WERI-Rb-1 (cell line): ENCODE data around the gene ADCY2.

Experiments
- DNase-seq: peaks from one replicate; pipeline ENCODE4 v3.0.0-alpha.2; 2020
- H3K27ac ChIP-seq: fragments of 250-450 bp; sonication (Bioruptor Pico); 2 replicates; pipeline ENCODE4 v1.5.1; 2020; ENCODE audit warnings: mild to moderate bottlenecking, moderate library complexity
- H3K27me3 ChIP-seq: fragments of 250-450 bp; sonication (Bioruptor Pico); 2 replicates; pipeline ENCODE4 v1.5.1; 2021; ENCODE audit warnings: mild to moderate bottlenecking, low read depth, moderate library complexity; ENCODE audit not compliant: insufficient read depth, severe bottlenecking
- H3K36me3 ChIP-seq: fragments of 250-450 bp; sonication (Bioruptor Pico); 2 replicates; pipeline ENCODE4 v1.5.1; 2020; ENCODE audit warnings: mild to moderate bottlenecking, moderate library complexity
- H3K4me3 ChIP-seq: 2 replicates; pipeline ENCODE4 v1.5.1; 2011; ENCODE audit warnings: low read depth, mild to moderate bottlenecking, control low read depth, low read length
- H3K9me3 ChIP-seq: fragments of 250-450 bp; sonication (Bioruptor Pico); 2 replicates; pipeline ENCODE4 v1.5.1; 2021; ENCODE audit warnings: mild to moderate bottlenecking, moderate library complexity; ENCODE audit not compliant: severe bottlenecking
- CTCF ChIP-seq: IDR thresholded peaks from 2 replicates; pipeline ENCODE4 v1.5.1; 2011; ENCODE audit warnings: low read depth, mild to moderate bottlenecking, control low read depth, inconsistent platforms, low read length

ADCY2 gene

DNA sequence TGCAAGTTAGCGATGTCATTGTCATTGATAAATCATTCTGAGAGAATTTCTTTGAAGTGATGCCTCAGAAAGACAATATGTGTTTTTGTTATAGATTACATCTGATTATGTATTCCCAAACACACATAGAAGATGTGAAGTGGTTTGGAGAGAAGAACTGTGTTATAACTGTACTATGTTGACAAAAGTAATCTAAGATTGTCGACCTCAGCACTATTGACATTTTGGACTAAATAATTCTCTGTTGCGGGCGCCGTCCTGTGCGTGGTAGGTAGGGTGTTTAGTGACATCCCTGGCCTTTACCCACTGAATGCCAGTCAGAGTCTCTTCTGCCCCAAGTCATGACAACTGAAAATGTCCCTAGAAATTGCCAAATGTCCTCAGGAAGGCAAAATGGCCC is 377.2 kb downstream of the ADCY2 start:
- no peaks in the 10 kb centered on the region for H3K9me3 ChIP-seq
- no peak for TF ChIP-seq CTCF
- no peak overlapping the region for H3K27ac ChIP-seq
- peaks cover 49% of the 10 kb centered on the region for H3K36me3 ChIP-seq
- H3K4me3 ChIP-seq, result no peak overlapping the region
- H3K27me3 ChIP-seq, result no peaks in the 10 kb centered on the region
- no peak for DNase-seq

- DNase-seq, result no peak
- no peak for TF ChIP-seq CTCF
- no peak overlapping the region for H3K4me3 ChIP-seq
Measured at GRCh38 chr5:7776442-7776841, 380.5 kb downstream of the ADCY2 start.

DNA sequence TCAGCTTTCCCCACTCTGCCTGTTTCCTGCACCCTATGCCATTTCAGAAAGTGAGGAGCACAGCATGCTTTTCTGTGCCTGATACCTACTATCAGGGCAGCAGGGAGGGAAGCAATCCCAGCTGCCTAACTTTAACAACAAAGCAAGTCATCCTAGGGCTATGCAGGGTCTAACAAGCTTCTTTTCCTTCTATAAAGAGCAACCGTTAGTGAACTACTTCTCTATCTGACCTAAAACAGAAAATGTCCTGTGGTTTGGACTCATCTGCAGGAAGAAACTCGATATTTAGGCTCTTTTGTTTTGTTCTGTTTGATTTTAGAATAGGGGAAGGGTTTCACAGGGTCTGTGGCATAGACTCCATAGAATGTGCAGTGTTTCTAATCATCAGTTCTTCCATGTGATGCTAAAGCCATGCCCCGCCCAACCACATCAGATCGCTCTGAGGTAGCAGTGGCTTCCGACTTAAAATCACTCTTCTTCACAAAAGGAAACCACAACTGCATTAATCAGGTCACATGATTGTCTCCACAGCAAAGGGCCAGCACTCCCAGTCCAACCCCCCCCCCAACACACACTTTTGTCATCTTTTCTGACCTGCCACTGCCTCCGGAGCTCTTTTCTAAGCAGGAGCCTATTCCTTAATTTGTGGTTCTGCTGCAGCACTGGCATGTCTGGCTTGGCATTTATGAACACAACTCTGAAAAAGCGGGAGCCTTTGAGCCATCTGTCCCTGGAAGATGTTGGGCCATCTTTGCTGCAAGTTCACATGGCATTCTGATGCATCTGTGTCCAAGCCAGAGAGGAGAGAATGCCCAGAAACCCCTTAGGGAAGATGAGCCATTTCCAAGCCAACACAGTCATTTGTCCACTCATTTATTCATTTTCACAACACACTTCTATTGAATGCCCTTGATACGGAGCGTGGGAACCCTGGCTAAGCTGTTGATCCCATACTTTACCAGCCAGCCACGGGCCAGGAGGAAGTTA is 383.4 kb downstream of the ADCY2 start:
- no peak for TF ChIP-seq CTCF
- Histone ChIP-seq H3K27ac (no peak overlapping the region), H3K36me3 (peaks cover 27% of the 10 kb centered on the region), H3K27me3 (no peaks in the 10 kb centered on the region), H3K4me3 (no peak overlapping the region), H3K9me3 (no peaks in the 10 kb centered on the region)
- DNase-seq, result no peak

More at GRCh38 chr5:7776442-7776841, 380.5 kb downstream of the ADCY2 start:
- Histone ChIP-seq H3K36me3 (peaks cover 41% of the 10 kb centered on the region), H3K27me3 (no peaks in the 10 kb centered on the region), H3K27ac (no peak overlapping the region), H3K9me3 (no peaks in the 10 kb centered on the region)

DNA sequence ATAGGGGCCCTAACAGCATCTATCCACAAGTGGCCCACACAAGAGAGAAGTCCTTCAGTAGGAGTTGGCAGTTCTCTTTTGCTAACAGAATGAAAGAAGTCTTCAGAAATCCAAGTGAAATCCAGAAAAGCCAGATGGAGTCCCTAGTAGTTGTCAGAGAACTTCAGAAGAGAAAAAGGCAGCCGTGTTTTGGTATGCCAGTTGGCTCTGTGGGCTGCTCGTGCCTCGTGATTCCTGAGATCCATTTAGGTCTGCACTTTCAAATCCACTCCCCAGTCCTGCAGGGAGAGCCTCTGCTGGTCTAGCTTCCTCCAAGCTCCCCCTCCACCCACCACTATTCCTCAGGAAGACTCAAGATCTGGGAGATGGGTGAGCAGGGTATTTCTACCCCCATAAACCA is 386.0 kb downstream of the ADCY2 start:
- no peak overlapping the region for H3K27ac ChIP-seq
- H3K9me3 ChIP-seq, result no peaks in the 10 kb centered on the region
- DNase-seq, result no peak
- TF ChIP-seq CTCF, result no peak
- no peaks in the 10 kb centered on the region for H3K27me3 ChIP-seq
- peaks cover 31% of the 10 kb centered on the region for H3K36me3 ChIP-seq
- no peak overlapping the region for H3K4me3 ChIP-seq

DNA sequence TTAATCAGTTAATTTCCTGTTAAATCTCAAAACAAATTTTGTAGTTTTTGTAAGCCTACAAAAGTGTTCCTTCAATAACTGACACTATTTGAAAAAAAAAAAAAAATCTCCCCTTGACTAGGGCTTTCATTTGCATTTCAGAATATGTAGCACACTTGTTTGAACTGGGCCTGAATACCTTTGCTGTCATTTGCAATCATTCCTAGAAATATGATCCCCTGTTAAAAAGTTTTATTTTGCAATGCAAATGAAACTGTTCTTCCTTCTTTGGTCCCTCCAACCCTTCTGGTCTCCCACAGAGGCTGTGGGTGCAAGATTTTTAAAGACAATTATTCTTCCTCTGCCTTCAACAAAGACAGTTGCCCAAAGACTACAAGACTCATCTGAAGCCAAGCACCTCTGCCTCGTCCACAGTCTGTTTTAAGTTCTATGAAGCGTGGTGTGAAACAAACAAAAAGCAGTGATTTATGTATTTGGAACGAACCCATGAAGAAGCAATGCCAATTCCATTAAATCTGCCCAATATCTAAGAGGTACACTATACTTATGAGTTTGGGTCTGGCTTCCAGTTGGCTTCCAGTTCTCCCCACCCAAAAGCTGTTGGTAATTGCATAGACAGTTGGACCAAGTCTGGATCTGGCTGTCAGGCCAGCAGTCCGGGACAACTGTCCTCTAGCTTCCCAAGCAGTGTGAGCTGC is 388.9 kb downstream of the ADCY2 start:
- Histone ChIP-seq H3K27me3 (no peaks in the 10 kb centered on the region), H3K9me3 (no peaks in the 10 kb centered on the region), H3K4me3 (no peak overlapping the region), H3K27ac (no peak overlapping the region), H3K36me3 (peaks cover 30% of the 10 kb centered on the region)
- no peak for DNase-seq
- no peak for TF ChIP-seq CTCF
